ENCODE results near the gene SMO. TPM values are rescaled to one million over a fixed set of nuclear protein-coding genes. Genes with fewer than 3 reads are reported as not detected.

Gene SMO
- total RNA-seq, 2 donors from 2014 or later: 4.7 to 9.9 TPM

DNA sequence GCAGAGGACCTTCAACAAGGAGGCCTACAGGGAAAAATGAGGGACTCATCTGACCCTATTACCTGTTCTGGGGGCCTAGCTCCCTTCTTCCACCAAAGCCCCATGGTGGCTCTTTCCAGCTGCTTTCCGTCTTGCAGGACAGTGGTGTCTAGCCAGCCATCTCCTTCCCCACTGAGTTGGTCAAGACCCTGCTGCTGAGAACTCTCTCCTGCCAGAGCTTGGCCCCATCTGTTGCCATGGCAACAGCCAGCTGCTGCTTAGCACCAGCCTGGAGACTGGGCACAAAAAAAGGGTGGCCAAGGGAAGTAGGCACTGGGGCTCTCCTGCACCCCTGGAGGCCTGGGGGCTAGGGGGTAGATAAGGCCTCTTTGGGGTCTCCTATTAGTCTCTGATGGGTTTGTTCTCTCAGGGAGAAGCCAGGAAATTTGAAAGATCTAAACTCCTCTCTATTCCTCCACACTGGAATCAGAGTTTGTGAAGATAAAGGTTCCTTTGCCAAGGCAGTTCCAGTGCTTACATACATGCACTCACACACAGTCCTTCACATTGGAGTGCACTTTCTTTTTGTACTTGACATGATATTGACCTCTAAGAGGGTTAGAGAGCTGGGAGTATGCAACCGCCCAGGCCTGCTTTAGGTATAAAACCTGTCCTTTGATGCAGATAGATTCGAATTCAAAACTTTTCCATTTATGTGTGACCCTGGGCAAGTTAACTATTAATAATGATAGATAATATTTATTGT is 28.1 kb upstream of the SMO start:
- no peaks in the 10 kb centered on the region for H3K27me3 ChIP-seq
- H3K4me3 ChIP-seq: no peak overlapping the region
- DNase-seq (ENCODE audit: low spot score): no peak
- H3K27ac ChIP-seq: no peak overlapping the region
- H3K4me1 ChIP-seq: no peaks in the 10 kb centered on the region
- H3K9me3 ChIP-seq: no peaks in the 10 kb centered on the region
- no peaks in the 10 kb centered on the region for H3K36me3 ChIP-seq
- TF ChIP-seq, protein P1, sequence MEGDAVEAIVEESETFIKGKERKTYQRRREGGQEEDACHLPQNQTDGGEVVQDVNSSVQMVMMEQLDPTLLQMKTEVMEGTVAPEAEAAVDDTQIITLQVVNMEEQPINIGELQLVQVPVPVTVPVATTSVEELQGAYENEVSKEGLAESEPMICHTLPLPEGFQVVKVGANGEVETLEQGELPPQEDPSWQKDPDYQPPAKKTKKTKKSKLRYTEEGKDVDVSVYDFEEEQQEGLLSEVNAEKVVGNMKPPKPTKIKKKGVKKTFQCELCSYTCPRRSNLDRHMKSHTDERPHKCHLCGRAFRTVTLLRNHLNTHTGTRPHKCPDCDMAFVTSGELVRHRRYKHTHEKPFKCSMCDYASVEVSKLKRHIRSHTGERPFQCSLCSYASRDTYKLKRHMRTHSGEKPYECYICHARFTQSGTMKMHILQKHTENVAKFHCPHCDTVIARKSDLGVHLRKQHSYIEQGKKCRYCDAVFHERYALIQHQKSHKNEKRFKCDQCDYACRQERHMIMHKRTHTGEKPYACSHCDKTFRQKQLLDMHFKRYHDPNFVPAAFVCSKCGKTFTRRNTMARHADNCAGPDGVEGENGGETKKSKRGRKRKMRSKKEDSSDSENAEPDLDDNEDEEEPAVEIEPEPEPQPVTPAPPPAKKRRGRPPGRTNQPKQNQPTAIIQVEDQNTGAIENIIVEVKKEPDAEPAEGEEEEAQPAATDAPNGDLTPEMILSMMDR (IDR thresholded peaks at IDR 0.05): no peak

DNA sequence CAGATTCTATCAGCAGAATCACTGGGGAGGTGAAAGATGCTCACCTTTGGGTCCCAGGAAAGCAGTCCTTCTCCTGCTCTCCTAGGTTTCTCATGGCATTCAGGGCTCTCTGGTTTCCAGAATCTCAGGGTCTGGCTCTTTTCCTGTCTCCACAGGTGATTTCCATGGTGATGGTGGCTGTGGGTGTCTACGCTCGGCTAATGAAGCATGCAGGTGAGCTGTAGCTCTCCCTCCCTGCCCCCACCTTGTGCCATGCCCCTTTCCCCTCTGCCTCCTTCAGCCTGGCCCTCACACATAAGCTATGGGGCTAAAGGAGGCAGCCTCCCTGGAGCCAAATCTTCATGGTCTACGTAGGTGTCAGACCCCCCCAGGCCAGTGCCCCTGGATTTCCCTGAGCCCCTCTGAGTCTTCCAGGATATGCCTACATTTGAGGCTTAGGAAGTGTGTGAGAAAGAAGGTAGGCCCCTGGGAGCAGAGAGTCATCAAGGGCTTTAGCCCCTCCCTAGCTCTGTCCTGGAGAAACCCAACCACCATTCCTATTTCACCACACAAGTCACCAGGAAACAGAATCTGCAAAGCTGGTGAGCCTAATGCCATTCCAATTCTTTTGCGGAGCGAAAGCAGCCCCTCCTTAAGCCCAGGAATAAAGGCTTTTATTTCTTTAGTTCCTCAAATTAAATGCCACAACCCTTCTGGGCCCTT is 26.8 kb upstream of the SMO start:
- Histone ChIP-seq H3K4me1 (no peaks in the 10 kb centered on the region), H3K9me3 (no peaks in the 10 kb centered on the region), H3K27ac (no peak overlapping the region), H3K36me3 (no peaks in the 10 kb centered on the region), H3K4me3 (no peak overlapping the region), H3K27me3 (no peaks in the 10 kb centered on the region)
- TF ChIP-seq, protein P1 (IDR thresholded peaks at IDR 0.05): no peak
- DNase-seq (ENCODE audit: low spot score): no peak

DNA sequence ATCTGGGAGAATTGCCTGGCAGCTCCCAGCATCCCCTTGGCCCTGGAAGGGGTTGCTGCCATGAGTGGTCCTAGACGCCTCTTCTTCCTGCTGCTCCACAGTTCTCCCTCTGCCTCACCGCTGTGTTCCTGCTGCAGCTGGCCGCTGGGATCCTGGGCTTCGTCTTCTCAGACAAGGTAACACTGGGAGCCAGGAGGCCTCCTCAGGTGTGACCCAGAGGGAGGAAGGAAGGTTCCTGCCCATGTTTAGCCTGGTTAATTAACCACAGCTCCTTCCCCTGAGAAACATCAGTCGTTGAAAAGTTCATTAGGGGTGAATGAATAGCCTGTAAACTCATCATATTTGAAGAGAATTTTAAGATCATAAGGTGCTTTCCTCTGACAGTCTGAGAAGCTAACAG is 25.7 kb upstream of the SMO start:
- TF ChIP-seq, protein P1 (IDR thresholded peaks at IDR 0.05): no peak
- DNase-seq (ENCODE audit: low spot score): no peak
- Histone ChIP-seq H3K36me3 (no peaks in the 10 kb centered on the region), H3K4me1 (no peaks in the 10 kb centered on the region), H3K27ac (no peak overlapping the region), H3K4me3 (no peak overlapping the region), H3K9me3 (no peaks in the 10 kb centered on the region), H3K27me3 (no peaks in the 10 kb centered on the region)

DNA sequence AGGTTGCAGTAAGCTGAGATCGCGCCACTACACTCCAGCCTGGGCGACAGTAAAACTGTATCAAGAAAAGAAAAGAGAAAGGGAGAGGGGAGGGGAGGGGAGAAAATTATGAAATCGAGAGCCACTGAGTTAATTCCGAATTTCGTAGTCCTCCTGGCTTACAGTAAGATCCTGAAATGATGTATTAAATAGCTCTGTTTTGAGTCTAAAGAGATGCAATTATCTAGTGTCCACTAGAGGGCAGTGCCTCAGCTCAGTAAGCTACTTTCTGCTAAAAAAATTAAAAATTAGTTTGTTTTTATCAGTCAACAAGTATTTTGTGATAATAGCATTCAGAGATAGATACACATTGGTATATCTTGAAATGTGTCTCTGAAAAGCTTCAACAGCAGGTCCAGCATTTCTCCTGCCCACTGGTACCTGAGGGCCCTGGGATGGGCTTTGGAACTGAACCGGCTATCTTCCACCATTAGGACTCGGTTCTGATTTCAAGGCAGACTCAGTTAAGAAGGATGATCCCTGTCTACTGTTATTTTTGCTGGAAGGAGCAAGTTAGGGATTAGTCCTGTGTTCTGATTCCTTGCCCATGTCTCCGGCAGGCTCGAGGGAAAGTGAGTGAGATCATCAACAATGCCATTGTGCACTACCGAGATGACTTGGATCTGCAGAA is 24.4 kb upstream of the SMO start:
- no peak for DNase-seq (ENCODE audit: low spot score)
- Histone ChIP-seq H3K4me3 (no peak overlapping the region), H3K27me3 (no peaks in the 10 kb centered on the region), H3K27ac (no peak overlapping the region), H3K36me3 (no peaks in the 10 kb centered on the region), H3K4me1 (peaks cover 0 to 8% of the 10 kb centered on the region in 2 donors), H3K9me3 (no peaks in the 10 kb centered on the region)
- TF ChIP-seq, protein P1 (IDR thresholded peaks at IDR 0.05): peak; percentile 70 to 82

DNA sequence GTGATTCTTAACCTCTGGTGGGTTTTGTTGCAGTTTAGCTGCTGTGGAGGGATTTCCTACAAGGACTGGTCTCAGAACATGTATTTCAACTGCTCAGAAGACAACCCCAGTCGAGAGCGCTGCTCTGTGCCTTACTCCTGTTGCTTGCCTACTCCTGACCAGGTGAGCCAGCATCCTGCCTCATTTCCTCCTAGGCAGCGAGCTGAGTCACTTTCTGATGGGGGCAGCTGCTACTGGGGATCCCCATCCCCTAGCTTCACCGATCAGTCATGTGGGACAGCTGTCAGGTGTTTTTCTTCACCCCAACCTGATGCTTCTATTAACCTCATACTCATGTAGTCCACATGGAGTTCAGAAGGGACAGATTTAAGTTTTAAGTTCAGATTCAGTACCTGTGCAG is 21.7 kb upstream of the SMO start:
- Histone ChIP-seq H3K27ac (no peak overlapping the region), H3K4me3 (no peak overlapping the region), H3K27me3 (no peaks in the 10 kb centered on the region), H3K9me3 (no peaks in the 10 kb centered on the region), H3K36me3 (no peaks in the 10 kb centered on the region), H3K4me1 (peaks cover 0 to 17% of the 10 kb centered on the region in 2 donors)
- TF ChIP-seq, protein P1 (IDR thresholded peaks at IDR 0.05): no peak
- DNase-seq (ENCODE audit: low spot score): no peak

Data from right atrium auricular region (tissue), 2 donors.